Thymus (tissue), 11 donors: ENCODE results near the gene BID. TPM values are rescaled to one million over a fixed set of nuclear protein-coding genes. Genes with fewer than 3 reads are reported as not detected.

Source experiments
- DNase-seq, 9 donors: peaks; one replicate each; pipeline ENCODE4 v3.0.0-alpha.2; 2013; ENCODE audit warnings: low spot score in 9 of 9, low read depth in 6 of 9, missing footprints in 1 of 9
- H3K27ac ChIP-seq, 2 donors: one replicate each; pipeline ENCODE4 v1.5.1; 2013; ENCODE audit warnings: control low read depth in 1 of 2, low read depth in 1 of 2, low read length in 1 of 2, mild to moderate bottlenecking in 1 of 2, moderate library complexity in 1 of 2
- H3K27me3 ChIP-seq, 2 donors: one replicate each; pipeline ENCODE4 v1.5.1; 2013; ENCODE audit warnings: low read length in 1 of 2; ENCODE audit not compliant: control insufficient read depth in 2 of 2, insufficient read depth in 1 of 2
- H3K36me3 ChIP-seq, 2 donors: one replicate each; pipeline ENCODE4 v1.5.1; 2013; ENCODE audit warnings: low read length in 1 of 2, mild to moderate bottlenecking in 1 of 2, moderate library complexity in 1 of 2; ENCODE audit not compliant: control insufficient read depth in 2 of 2, insufficient read depth in 2 of 2
- H3K4me1 ChIP-seq, 2 donors: one replicate each; pipeline ENCODE4 v1.5.1; 2013; ENCODE audit warnings: low read length in 2 of 2; ENCODE audit not compliant: control insufficient read depth in 2 of 2, insufficient read depth in 2 of 2
- H3K4me3 ChIP-seq, 2 donors: one replicate each; pipeline ENCODE4 v1.5.1; 2013; ENCODE audit warnings: low read length in 2 of 2, control low read depth in 1 of 2, mild to moderate bottlenecking in 1 of 2
- H3K9me3 ChIP-seq, 2 donors: one replicate each; pipeline ENCODE4 v1.5.1; 2013; ENCODE audit warnings: low read length in 1 of 2, mild to moderate bottlenecking in 1 of 2; ENCODE audit not compliant: control insufficient read depth in 2 of 2, insufficient read depth in 1 of 2
- WGBS: extraction: QIAGEN DNeasy Blood & Tissue Kit; methylation state at CpG from one replicate; pipeline ENCODE4 v1.1.7; 2013; 5-methylcytosine and 5-hydroxymethylcytosine counted together
- polyA plus RNA-seq: library from polyadenylated mRNA; stranded (reverse); fragments of 200-250 nt; gene quantifications from one replicate; pipeline ENCODE4 v1.2.3, GENCODE V29; 2013
- total RNA-seq: library from RNA; stranded (reverse); fragments of 120-200 nt; gene quantifications from one replicate; pipeline ENCODE4 v1.2.4, GENCODE V29; 2013
- donor health status: healthy.

BID gene
- total and polyA plus RNA-seq, 2 donors = 32.5 to 46.7 TPM

DNA sequence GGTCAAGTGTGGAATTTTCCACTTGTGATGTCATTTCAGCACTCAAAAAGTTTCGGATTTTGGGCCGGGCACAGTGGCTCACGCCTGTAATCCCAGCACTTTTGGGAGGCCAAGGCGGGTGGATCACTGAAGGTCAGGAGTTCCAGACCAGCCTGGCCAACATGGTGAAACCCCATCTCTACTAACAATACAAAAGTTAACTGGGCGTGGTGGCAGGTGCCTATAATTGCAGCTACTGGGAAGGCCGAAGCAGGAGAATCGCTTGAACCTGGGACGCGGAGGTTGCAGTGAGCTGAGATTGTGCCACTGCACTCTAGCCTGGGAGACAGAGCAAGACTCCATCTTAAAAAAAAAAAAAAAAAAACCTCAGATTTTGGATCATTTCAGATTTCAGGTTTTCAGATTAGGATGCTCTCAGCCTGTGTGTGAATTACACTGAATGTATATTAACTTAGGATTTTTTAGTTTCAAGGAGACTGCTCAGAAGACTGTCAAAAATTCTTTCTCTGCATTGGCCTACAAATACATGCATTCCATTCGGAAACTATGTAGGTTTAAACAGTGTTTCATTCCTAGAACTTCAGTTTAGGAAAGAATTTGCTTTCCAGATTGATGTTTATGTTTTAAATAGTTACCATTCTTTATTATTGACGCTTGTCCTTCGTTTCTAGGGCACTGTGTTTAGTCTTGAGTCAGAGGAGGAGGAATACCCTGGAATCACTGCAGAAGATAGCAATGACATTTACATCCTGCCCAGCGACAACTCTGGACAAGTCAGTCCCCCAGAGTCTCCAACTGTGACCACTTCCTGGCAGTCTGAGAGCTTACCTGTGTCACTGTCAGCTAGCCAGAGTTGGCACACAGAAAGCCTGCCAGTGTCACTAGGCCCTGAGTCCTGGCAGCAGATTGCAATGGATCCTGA is 48.0 kb downstream of the BID start:
- Histone ChIP-seq H3K9me3 (no peaks in the 10 kb centered on the region), H3K4me1 (peaks cover 5 to 9% of the 10 kb centered on the region in 2 donors), H3K27ac (peak overlapping the region in 1 of 2 donors; percentile 8), H3K4me3 (no peak overlapping the region), H3K27me3 (no peaks in the 10 kb centered on the region), H3K36me3 (peaks cover 24 to 34% of the 10 kb centered on the region in 2 donors)
- no peak for DNase-seq
- 91% methylated on average over 13 of the region's 13 CpGs for WGBS

DNA sequence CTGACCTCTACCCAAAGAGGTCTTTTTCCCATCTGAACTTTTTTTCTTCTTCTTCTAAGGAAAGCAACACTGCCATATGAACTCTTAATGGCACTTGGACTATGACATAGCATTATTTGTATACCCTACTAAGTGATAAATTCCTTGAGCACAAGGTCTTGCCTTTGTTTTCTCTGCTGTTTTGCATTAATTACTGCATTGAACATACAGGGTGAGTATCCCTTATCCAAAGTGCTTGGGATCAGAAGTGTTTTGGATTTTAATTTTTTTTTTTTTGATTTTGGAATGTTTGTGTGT is 48.8 kb downstream of the BID start:
- no peaks in the 10 kb centered on the region for H3K9me3 ChIP-seq
- H3K36me3 ChIP-seq = peaks cover 24 to 30% of the 10 kb centered on the region in 2 donors
- peaks cover 5 to 9% of the 10 kb centered on the region in 2 donors for H3K4me1 ChIP-seq
- H3K4me3 ChIP-seq = no peak overlapping the region
- H3K27me3 ChIP-seq = no peaks in the 10 kb centered on the region
- no peak overlapping the region for H3K27ac ChIP-seq
- no peak for DNase-seq

DNA sequence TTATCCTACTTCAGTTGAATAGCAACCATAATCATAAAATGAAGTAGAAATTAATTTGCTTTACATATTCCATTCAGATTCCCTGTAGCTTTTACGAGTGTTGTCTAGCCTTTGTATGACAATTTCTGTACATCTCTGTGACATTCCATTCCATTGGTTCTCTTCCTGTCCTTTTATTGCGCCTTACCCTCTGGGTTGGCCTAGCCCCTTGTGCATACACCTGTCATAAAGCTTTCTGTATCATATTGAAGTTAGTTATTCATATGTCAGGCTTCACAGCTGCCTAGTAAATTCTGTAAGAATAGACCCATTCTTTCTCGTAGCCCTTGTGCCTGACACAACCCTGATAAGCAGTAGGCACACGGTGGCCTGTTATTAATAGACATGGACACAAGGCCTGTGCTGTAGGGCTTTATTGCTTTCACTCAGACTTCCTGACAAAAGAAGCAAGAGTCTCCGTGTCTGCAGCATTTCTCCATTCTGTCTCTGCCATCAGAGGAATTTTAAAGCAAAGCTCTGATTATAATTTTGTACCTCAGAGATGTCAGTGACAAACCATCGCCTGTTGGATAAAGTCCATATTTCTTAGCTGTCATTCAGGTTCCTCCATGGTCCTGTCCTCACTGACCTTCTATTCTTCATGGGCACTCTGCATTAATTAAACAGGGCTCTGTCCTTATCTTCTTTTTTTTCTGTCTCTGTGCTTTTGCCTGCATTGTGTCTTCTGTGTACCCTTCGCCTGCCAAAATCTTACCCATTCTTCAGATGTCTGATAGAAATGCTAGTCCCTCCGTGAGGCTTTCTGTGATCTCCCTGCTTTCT is 49.4 kb downstream of the BID start:
- H3K27me3 ChIP-seq = no peaks in the 10 kb centered on the region
- H3K4me1 ChIP-seq = peaks cover 5 to 9% of the 10 kb centered on the region in 2 donors
- no peaks in the 10 kb centered on the region for H3K9me3 ChIP-seq
- H3K4me3 ChIP-seq = no peak overlapping the region
- H3K36me3 ChIP-seq = peaks cover 21 to 27% of the 10 kb centered on the region in 2 donors
- H3K27ac ChIP-seq = no peak overlapping the region
- DNase-seq = no peak
- WGBS = 95% methylated on average over 8 of the region's 8 CpGs

DNA sequence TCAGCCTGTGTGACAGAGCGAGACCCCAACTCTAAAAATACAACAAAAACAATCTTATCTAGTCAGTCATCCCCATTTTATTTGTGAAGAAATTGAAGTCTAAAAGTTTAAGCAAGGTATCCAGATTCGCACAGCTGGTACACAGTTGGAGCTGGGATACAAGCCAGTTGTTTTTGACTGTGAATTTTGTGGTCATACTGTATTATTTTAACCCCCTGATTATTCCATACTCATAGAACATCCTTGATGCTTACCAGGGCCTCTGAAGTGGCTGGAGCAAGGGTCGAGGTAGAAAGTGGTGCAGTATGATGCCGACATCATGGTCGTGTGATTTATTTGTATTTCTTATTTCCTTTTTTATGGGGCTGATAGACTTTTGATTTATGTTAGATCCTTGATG is 50.0 kb downstream of the BID start:
- 89% methylated on average over 5 of the region's 5 CpGs for WGBS
- no peak overlapping the region for H3K4me3 ChIP-seq
- H3K9me3 ChIP-seq = no peaks in the 10 kb centered on the region
- peaks cover 5 to 9% of the 10 kb centered on the region in 2 donors for H3K4me1 ChIP-seq
- peaks cover 15 to 22% of the 10 kb centered on the region in 2 donors for H3K36me3 ChIP-seq
- no peak for DNase-seq
- H3K27ac ChIP-seq = no peak overlapping the region
- H3K27me3 ChIP-seq = no peaks in the 10 kb centered on the region

DNA sequence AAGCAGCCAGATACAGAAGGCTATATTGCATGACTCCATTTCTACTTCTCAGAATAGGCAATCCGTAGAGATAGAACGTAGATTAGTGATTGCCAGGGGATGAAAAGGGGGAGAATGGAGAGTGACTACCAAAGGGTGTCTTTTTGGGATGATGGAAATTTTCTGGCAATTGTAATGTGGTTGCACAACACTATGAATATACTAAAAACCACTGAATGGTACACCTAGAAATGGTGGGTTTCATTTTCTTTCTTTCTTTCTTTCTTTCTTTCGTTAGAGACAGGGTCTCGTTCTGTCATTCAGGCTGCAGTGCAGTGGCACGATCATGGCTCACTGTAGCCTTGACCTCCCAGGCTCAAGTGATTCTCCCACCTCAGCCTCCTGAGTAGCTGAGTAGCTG is 54.4 kb downstream of the BID start:
- 98% methylated on average over 5 of the region's 5 CpGs for WGBS
- Histone ChIP-seq H3K9me3 (no peaks in the 10 kb centered on the region), H3K27me3 (no peaks in the 10 kb centered on the region), H3K4me1 (no peaks in the 10 kb centered on the region), H3K27ac (no peak overlapping the region), H3K4me3 (no peak overlapping the region), H3K36me3 (no peaks in the 10 kb centered on the region)
- no peak for DNase-seq

DNA sequence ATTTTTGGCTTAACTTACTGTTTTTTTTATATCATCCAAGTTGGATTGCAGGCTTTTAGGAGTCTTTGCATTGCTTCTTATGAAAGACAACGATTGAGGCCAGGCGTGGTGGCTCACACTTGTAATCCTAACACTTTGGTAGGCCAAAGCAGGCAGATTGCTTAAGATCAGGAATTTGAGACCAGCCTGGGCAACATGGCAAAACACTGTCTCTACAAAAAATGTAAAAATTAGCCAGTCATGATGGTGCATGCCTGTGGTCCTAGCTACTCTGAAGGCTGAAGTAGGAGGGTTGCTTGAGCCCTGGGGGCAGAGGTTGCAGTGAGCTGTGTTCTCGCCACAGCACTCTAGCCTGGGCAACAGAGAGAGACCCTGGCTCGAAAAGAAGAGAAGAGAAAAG is 56.6 kb downstream of the BID start:
- Histone ChIP-seq H3K36me3 (no peaks in the 10 kb centered on the region), H3K27me3 (no peaks in the 10 kb centered on the region), H3K4me1 (no peaks in the 10 kb centered on the region), H3K27ac (no peak overlapping the region), H3K9me3 (no peaks in the 10 kb centered on the region), H3K4me3 (no peak overlapping the region)
- DNase-seq = no peak
- 97% methylated on average over 4 of the region's 4 CpGs for WGBS

DNA sequence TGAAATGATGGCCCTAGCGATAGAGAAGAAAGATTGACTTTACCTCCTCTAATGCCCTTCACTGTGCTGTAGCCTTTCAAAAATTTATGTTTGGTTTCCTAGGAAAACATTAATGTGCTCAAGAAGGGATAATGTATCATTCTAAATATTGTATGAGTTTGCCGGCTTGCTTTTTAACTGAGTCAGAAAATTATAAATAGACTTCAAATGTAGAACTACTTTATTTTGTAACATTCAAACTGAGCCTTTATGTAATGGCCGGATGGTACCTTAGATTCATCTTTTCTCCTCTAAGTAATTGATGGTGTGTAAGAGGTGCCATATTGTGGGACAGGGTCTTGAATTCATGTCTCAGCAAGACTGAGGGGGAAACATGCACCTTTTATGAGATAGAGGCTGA is 57.7 kb downstream of the BID start:
- Histone ChIP-seq H3K27ac (no peak overlapping the region), H3K9me3 (no peaks in the 10 kb centered on the region), H3K36me3 (no peaks in the 10 kb centered on the region), H3K4me3 (no peak overlapping the region), H3K4me1 (no peaks in the 10 kb centered on the region), H3K27me3 (no peaks in the 10 kb centered on the region)
- DNase-seq = no peak
- 96% methylated on average over 3 of the region's 3 CpGs for WGBS

DNA sequence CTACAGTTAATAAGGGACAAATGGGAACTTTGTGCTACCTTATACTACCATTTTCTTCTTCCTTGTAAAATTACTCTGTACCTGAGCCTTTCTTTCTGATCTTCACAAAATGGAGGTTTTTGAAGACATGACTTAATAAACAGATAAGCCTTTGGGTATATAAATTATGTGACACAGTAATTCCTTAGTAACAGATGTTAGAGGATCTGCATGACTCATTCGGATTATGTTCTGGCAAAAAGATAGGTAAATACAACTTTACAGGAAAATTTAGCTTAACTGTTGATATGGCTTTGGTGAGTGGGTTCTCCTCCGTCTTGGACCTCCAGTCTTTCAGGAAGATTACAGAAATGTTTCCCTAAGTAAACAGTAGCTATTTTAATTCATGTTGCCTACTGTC is 61.8 kb downstream of the BID start:
- H3K27me3 ChIP-seq = no peaks in the 10 kb centered on the region
- WGBS = 96% methylated on average over 2 of the region's 2 CpGs
- no peaks in the 10 kb centered on the region for H3K36me3 ChIP-seq
- no peaks in the 10 kb centered on the region for H3K4me1 ChIP-seq
- H3K4me3 ChIP-seq = no peak overlapping the region
- H3K27ac ChIP-seq = no peak overlapping the region
- no peaks in the 10 kb centered on the region for H3K9me3 ChIP-seq
- no peak for DNase-seq

DNA sequence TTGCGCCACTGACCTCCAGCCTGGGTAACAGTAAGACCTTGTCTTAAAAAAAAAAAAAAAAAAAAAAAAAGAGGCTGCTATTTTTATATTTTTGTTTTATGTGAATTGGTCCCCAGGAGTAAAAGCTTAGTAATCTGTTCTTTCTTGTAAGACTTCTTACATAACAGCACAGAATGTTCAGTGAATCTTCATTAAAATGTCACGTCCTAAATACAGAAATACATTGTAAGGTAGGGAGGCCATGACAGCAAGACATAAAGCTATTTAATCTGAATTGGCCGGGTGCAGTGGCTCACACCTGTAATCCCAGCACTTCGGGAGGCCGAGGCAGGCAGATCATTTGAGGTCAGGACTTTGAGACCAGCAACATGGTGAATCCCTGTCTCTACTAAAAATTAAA is 64.2 kb downstream of the BID start:
- Histone ChIP-seq H3K4me3 (no peak overlapping the region), H3K36me3 (no peaks in the 10 kb centered on the region), H3K27ac (no peak overlapping the region), H3K27me3 (no peaks in the 10 kb centered on the region), H3K4me1 (peaks cover 2 to 4% of the 10 kb centered on the region in 2 donors), H3K9me3 (no peaks in the 10 kb centered on the region)
- DNase-seq = no peak
- over 99% methylated on average over 5 of the region's 5 CpGs for WGBS
